22Rv1 (cell line): ENCODE data around the gene ZNF136.

Source experiments
- H3K27ac ChIP-seq: fragments of 450-650 bp; 2 replicates; pipeline ENCODE4 v1.5.1; 2017
- ZFX ChIP-seq: fragments of 450-650 bp; IDR thresholded peaks from 2 replicates; pipeline ENCODE4 v1.6.1; 2017; ENCODE audit warnings: antibody characterized with exemption, borderline replicate concordance
- TF ChIP-seq, protein P1 (sequence below): fragments of 450-650 bp; IDR thresholded peaks from 2 replicates; pipeline ENCODE4 v1.5.1; 2017; ENCODE audit warnings: mild to moderate bottlenecking

The ZNF136 gene

DNA sequence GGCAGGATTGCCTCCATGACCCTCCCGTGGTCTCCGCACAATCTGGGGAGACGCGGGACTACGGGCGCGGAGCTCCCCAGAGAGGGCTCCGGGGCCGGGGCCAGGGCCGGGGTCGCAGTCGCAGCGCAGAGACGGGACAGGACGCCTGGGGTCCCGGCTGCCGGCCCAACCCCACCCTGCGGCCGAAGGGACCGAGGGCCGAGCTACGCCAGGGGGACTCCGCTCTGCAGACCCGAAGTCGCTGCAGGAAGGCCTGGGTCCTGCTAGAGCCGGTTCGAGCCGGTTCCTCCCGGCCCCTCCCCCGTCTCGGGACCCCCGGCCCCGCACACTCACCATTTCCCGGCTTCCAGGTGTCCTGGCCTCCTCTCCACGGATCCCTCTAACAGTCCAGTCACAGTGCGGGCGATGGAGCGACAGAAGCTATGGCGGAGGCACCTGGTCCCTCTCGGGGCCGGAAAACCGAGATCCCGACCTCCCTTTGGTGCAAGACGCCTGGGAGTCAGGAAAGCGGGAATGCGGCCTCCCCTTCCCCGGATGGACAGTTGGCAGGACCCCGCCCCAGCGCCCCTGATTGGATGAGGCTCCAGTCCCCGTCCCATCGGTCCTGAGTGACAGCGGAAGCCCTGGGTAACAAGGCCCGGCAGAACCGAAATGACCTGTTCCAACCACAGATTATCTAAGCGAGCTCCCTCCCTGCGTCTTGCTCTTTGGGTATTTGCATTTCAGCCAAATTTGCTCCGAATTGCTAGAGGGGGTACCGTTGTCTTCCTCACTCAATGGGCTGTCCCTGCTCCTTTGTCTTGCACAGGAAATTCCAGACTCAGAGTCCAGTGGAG is 6.5 kb upstream of the ZNF136 start, which contains the start of gene ZNF625:
Gene ZNF625, minus strand, starts transcription at position 512 of the 836 bp plus-strand sequence. Its CDS starts 176 bp downstream, at position 336.
- TF ChIP-seq, protein P1, sequence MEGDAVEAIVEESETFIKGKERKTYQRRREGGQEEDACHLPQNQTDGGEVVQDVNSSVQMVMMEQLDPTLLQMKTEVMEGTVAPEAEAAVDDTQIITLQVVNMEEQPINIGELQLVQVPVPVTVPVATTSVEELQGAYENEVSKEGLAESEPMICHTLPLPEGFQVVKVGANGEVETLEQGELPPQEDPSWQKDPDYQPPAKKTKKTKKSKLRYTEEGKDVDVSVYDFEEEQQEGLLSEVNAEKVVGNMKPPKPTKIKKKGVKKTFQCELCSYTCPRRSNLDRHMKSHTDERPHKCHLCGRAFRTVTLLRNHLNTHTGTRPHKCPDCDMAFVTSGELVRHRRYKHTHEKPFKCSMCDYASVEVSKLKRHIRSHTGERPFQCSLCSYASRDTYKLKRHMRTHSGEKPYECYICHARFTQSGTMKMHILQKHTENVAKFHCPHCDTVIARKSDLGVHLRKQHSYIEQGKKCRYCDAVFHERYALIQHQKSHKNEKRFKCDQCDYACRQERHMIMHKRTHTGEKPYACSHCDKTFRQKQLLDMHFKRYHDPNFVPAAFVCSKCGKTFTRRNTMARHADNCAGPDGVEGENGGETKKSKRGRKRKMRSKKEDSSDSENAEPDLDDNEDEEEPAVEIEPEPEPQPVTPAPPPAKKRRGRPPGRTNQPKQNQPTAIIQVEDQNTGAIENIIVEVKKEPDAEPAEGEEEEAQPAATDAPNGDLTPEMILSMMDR = no peak
- TF ChIP-seq ZFX = no peak
- peak within 1 kb of the TSS; percentile 60 for H3K27ac ChIP-seq

GRCh38 chr19:12159773-12160414 is 3.0 kb upstream of the ZNF136 start:
- H3K27ac ChIP-seq = no peak overlapping the region

GRCh38 chr19:12162513-12162881 is 399 bp upstream of the ZNF136 start:
- H3K27ac ChIP-seq = peak overlapping the region; percentile 91
- TF ChIP-seq, protein P1 = no peak
- TF ChIP-seq ZFX = no peak

More at GRCh38 chr19:12159773-12160414, 3.0 kb upstream of the ZNF136 start:
- TF ChIP-seq ZFX = no peak
- TF ChIP-seq, protein P1 = no peak

DNA sequence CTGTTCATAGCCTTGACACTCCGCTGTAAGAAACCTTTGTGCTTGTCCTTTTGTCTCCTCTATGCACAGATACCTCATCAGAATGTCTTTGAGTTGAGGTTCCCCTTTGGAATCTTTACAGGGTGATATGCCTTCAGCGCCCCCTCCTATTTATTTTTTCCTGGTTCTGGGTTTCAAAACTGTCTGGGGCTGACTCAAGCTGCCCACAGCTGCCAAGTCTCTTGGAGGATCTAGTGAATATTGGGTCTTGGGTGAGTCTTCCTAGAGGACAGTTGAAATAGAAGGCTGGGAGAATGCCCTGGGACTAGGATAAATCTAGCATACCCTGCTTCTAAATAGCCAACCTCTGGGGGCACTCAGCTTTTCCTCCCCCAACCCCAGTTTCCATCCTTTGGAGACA is 930 bp downstream of the ZNF136 start:
- H3K27ac ChIP-seq = peak overlapping the region; percentile 91
- TF ChIP-seq, protein P1 = no peak
- no peak for TF ChIP-seq ZFX

GRCh38 chr19:12166626-12167025 is 3.7 kb downstream of the ZNF136 start:
- no peak for TF ChIP-seq ZFX
- TF ChIP-seq, protein P1 = no peak
- no peak overlapping the region for H3K27ac ChIP-seq

- TF ChIP-seq, protein P1 = no peak
- TF ChIP-seq ZFX = no peak
- no peak overlapping the region for H3K27ac ChIP-seq
Observed at GRCh38 chr19:12180377-12180776, 17.5 kb downstream of the ZNF136 start.

DNA sequence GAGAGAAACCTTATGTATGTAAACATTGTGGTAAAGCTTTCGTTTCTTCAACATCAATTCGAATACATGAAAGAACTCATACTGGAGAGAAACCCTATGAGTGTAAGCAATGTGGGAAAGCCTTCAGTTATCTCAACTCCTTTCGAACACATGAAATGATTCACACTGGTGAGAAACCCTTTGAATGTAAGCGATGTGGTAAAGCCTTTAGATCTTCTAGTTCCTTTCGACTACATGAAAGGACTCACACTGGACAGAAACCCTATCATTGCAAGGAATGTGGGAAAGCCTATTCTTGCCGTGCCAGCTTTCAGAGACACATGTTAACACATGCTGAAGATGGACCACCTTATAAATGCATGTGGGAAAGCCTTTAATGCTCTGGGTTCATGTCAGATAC is 24.7 kb downstream of the ZNF136 start:
- TF ChIP-seq ZFX = no peak
- TF ChIP-seq, protein P1 = no peak
- no peak overlapping the region for H3K27ac ChIP-seq
